ENCODE data around the gene TRPM1. TPM values are rescaled to one million over a fixed set of nuclear protein-coding genes. Genes with fewer than 3 reads are reported as not detected.

The TRPM1 gene
- polyA plus RNA-seq, 3 donors: 0.03 to 0.04 TPM; not detected in 1

DNA sequence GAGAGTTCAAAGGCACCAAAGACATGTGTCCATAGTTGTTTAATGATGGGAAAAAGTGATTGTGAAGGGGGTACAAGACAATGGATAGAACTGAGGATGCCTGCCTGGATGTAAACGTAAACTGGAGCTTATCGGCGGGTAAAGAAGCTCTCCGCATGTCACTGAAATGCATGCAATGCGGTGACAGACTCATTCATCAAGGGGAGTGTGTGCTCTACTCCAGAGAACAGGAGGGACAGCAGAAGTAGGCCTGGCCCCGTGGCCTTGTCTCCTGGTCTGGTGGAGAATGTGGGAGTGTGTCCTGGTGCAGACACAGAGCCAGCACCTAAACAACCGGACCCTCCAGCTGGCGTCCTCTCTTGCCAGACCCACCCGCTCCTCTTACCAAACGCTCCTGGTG lies 50.6 kb downstream of the TRPM1 start:
- Histone ChIP-seq H3K27me3 (ENCODE audit: control insufficient read depth in 2 of 2, insufficient read depth in 2 of 2, low read length in 2 of 2) (no peaks in the 10 kb centered on the region), H3K9ac (ENCODE audit: insufficient read depth, low read length, poor library complexity, severe bottlenecking) (no peak overlapping the region), H3K27ac (ENCODE audit: low read depth in 1 of 2, low read length in 2 of 2) (peak overlapping the region; percentile 10 to 43), H3K9me3 (replicated peaks in 1 of 2; ENCODE audit: control insufficient read depth in 1 of 2, insufficient read depth in 1 of 2, low read length in 2 of 2) (no peaks in the 10 kb centered on the region), H3K4me2 (replicated peaks; ENCODE audit: extremely low read depth, low read length, poor library complexity, severe bottlenecking) (no peak overlapping the region), H3K4me1 (ENCODE audit: control insufficient read depth in 1 of 2, insufficient read depth in 2 of 2, low read length in 2 of 2) (peaks cover 50 to 52% of the 10 kb centered on the region in 2 donors), H3K4me3 (replicated peaks in 1 of 3; ENCODE audit: low read depth in 2 of 3, low read length in 3 of 3) (no peak overlapping the region), H3K79me2 (ENCODE audit: insufficient read depth, low read length) (no peaks in the 10 kb centered on the region), H2AFZ (ENCODE audit: insufficient read depth, low read depth, low read length, poor library complexity, severe bottlenecking) (no peak overlapping the region), H4K20me1 (ENCODE audit: insufficient read depth, low read length) (no peaks in the 10 kb centered on the region), H3K36me3 (replicated peaks in 1 of 2; ENCODE audit: control insufficient read depth in 1 of 2, insufficient read depth in 2 of 2, low read length in 2 of 2) (no peaks in the 10 kb centered on the region)
- no peaks in the 10 kb centered on the region for H3K27me3 Mint-ChIP-seq (ENCODE audit: low read depth in 3 of 3)
- H3K27ac Mint-ChIP-seq: peak overlapping the region in 3 of 7 donors; percentile 1 to 94 (median 84)
- no peak overlapping the region for H3K4me3 Mint-ChIP-seq
- no peaks in the 10 kb centered on the region for H3K36me3 Mint-ChIP-seq
- no peak for DNase-seq
- 100% methylated on average over 5 of the region's 10 CpGs for WGBS (ENCODE audit: insufficient coverage)
- H3K9me3 Mint-ChIP-seq: no peaks in the 10 kb centered on the region
- no peak for TF ChIP-seq CTCF (IDR thresholded peaks at IDR 0.05)
- peaks cover 73% of the 10 kb centered on the region for H3K4me1 Mint-ChIP-seq
- intact Hi-C loops (cut with micrococcal nuclease): no loop called here

- no peaks in the 10 kb centered on the region for H3K79me2 ChIP-seq (ENCODE audit: insufficient read depth, low read length)
- peak overlapping the region in 1 of 3 experiments; percentile 48 for H3K4me3 ChIP-seq (replicated peaks in 1 of 3; ENCODE audit: low read depth in 2 of 3, low read length in 3 of 3)
- 24% methylated on average over 9 of the region's 12 CpGs for WGBS (ENCODE audit: insufficient coverage)
- peaks cover 50 to 52% of the 10 kb centered on the region in 2 donors for H3K4me1 ChIP-seq (ENCODE audit: control insufficient read depth in 1 of 2, insufficient read depth in 2 of 2, low read length in 2 of 2)
- H4K20me1 ChIP-seq (ENCODE audit: insufficient read depth, low read length): no peaks in the 10 kb centered on the region
- no peaks in the 10 kb centered on the region for H3K36me3 ChIP-seq (replicated peaks in 1 of 2; ENCODE audit: control insufficient read depth in 1 of 2, insufficient read depth in 2 of 2, low read length in 2 of 2)
- Mint-ChIP-seq H3K27me3 (ENCODE audit: low read depth in 3 of 3) (no peaks in the 10 kb centered on the region), H3K4me1 (peaks cover 76% of the 10 kb centered on the region), H3K36me3 (no peaks in the 10 kb centered on the region), H3K9me3 (no peaks in the 10 kb centered on the region), H3K4me3 (peak overlapping the region; percentile 58 to 78), H3K27ac (peak overlapping the region; percentile 83 to 94 (median 88))
- peak overlapping the region; percentile 75 for H2AFZ ChIP-seq (ENCODE audit: insufficient read depth, low read depth, low read length, poor library complexity, severe bottlenecking)
- H3K4me2 ChIP-seq (replicated peaks; ENCODE audit: extremely low read depth, low read length, poor library complexity, severe bottlenecking): peak overlapping the region; percentile 72
- peak overlapping the region; percentile 52 to 78 for H3K27ac ChIP-seq (ENCODE audit: low read depth in 1 of 2, low read length in 2 of 2)
- H3K9me3 ChIP-seq (replicated peaks in 1 of 2; ENCODE audit: control insufficient read depth in 1 of 2, insufficient read depth in 1 of 2, low read length in 2 of 2): no peaks in the 10 kb centered on the region
- no peak overlapping the region for H3K9ac ChIP-seq (ENCODE audit: insufficient read depth, low read length, poor library complexity, severe bottlenecking)
- H3K27me3 ChIP-seq (ENCODE audit: control insufficient read depth in 2 of 2, insufficient read depth in 2 of 2, low read length in 2 of 2): no peaks in the 10 kb centered on the region
- DNase-seq: peak; percentile 53 to 66 (median 62)
- intact Hi-C loops (cut with micrococcal nuclease): loop anchor here in 1 of 2 donors (10.0 kb wide), 1 partner anchor 55 kb away; the partner anchor contains the start of gene MTMR10
- TF ChIP-seq CTCF (IDR thresholded peaks at IDR 0.05): no peak
These were observed 51.6 kb downstream of the TRPM1 start for GRCh38 chr15:31049682-31050615.
